HG02642 (cell line): ENCODE data around the gene ARHGAP6.
"Not testable (repeated sequence)": the region's sequence is repeated elsewhere in the genome, so short reads cannot be mapped to it uniquely, and the experiment has no call there.

Source experiments
- ATAC-seq: cut with Tn5 transposase; IDR thresholded peaks from one replicate; pipeline ENCODE4 v1.9.1; 2021; ENCODE audit warnings: mild to moderate bottlenecking; ENCODE audit not compliant: unreplicated experiment, poor library complexity

Gene ARHGAP6

GRCh38 chrX:11655282-11656015 lies 10.3 kb downstream of the ARHGAP6 start:
- no peak for ATAC-seq

GRCh38 chrX:11648705-11649519 lies 16.8 kb downstream of the ARHGAP6 start:
- ATAC-seq: no peak

GRCh38 chrX:11647138-11647537 lies 18.6 kb downstream of the ARHGAP6 start:
- no peak for ATAC-seq

DNA sequence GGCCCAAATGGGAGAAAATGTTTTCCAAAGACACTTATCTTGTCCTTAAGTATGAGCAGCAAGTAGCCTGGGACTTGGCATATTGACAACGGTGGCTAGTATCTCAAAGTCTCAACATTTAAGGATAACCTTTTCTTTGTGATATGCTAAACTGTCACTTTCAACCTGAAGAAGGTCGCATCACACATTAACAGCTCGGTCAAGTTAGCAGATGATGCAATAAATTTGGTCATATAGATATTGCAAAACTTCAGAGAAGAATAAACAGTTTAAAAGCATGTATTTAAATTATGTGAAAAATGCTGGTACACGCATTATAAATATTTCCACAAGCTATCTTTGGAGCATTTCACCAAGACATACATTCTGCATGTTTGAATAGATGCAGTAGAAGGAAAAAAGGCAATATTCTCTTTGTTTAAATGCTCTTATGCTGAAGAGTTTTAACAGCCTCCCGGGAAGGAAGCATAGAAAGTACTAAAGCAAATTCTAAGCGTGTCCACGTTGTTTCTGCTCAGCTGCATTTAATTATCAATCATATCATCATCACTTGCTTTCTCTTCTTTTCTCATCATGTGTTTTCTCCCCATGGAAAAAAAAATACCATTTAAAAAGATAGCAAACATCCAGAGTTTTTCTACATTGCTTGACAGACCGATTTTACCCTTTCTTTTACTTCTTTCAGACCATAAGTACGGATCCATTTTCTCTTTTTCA lies 24.2 kb downstream of the ARHGAP6 start:
- no peak for ATAC-seq

- ATAC-seq: no peak
Observed at GRCh38 chrX:11640089-11640488, 25.6 kb downstream of the ARHGAP6 start.

DNA sequence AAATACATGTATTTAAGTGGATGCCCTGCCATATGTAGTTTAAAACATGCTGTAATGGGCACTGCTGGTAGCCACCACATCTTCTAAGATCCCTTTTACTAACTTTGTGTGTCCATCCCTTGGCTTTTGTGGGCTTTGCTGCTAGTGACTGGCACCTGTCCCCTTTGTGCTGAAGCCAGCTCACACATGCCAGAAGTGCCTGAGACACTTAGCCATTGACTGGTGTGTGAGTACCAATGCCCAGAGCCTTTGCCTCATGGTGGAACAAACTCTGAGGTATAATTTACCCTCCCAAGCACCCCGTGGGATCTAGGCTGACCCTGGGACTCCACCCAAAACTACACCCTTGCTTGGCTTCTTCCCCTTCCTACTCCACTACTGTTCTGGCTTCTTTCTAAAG lies 33.0 kb downstream of the ARHGAP6 start:
- ATAC-seq: no peak

- ATAC-seq: peak; percentile 55
Observed at GRCh38 chrX:11629593-11630211, 36.0 kb downstream of the ARHGAP6 start.

- ATAC-seq: no peak
Observed at GRCh38 chrX:11628399-11628798, 37.3 kb downstream of the ARHGAP6 start.

- ATAC-seq: no peak
Observed at GRCh38 chrX:11626351-11626750, 39.4 kb downstream of the ARHGAP6 start.

DNA sequence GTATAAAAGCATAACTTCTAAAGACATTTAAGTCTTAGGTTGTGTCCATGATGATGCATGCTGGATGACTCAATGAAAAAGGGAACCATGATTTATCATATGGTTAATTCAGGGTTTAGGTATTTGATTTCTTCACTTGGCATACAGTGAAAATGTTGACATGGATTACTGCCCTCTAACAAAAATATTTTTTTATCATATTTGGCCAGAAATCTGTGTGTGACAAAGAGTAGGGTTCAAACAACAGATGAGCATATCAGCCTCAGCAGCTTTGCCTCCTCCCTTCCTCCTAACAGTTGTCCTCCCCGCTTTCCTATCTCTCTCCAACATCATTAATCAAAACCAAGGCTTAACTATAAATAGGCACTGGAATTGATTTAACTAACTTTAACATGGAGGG lies 46.3 kb downstream of the ARHGAP6 start:
- no peak for ATAC-seq

DNA sequence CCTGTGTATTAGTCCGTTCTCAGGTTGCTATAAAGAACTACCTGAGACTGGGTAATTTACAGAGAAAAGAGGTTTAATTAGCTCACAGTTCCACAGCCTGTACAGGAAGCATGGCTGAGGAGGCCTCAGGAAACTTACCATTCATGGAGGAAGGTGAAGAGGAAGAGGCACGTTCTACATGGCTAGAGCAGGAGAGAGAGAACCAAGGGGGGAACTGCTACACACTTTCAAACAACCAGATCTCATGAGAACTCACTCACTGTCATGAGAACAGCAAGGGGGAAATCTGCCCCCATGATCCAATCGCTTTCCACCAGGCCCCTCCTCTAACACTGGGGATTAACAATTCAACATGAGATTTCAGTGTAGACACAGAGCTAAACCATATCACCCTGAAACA lies 51.5 kb downstream of the ARHGAP6 start:
- not testable (repeated sequence) for ATAC-seq

GRCh38 chrX:11611965-11612364 lies 53.8 kb downstream of the ARHGAP6 start:
- ATAC-seq: peak; percentile 56

DNA sequence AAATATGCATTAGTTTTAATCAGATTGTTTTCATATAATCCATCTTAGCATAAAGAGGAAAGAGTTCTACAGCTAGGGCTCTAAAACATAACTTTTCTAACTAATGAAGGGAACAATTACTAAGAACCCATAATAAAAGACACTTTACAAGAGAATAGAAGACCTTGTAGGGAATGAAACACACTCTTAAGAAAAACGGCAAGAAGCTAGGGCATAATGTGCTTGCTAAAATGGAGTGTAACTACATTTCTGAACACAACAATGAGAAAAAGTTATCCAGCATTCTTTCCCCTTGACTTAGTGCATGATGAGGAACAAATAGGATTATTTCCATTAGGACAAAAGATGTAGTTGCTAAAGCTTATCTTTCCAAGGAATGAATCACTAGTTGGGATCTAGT lies 54.6 kb downstream of the ARHGAP6 start:
- ATAC-seq: no peak

GRCh38 chrX:11609109-11609508 lies 56.6 kb downstream of the ARHGAP6 start:
- ATAC-seq: peak; percentile 63

DNA sequence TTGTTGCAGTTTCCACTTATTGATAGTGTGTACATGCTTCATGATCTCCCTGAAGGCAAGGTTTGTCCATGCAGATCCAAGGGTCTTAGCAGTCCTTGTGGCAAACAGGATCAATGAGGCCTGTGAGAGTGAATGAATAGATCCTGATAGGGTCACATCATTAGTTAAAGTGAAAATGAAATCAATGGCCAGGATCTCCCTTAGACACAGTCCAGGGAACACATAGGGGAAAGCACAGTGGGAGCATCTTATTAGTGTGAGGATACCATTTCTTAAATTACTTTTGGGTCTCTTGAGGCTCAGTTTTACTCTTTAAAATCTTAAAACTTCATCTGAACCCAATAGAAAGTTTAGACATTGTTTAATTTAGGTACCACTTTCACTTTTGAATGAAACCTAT lies 59.3 kb downstream of the ARHGAP6 start:
- ATAC-seq: no peak

DNA sequence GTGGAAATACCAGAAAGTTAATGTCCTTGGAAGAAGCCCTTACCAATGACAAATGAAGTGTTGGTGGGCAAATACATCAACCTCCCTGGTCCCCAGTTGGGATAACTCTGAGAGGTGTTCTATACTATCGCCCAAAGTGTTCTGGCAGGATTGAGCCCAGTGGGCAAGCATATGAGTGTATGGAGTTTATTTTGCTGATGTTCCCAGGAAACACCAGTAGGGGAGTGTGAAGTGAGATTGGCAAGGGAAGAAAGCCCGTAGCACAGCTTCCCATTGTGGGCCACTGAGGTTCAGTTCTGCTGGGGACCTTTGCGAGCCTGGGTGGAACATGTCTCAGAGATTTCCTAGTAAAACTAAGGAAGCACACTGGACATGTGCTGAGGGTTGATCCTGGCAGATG lies 65.1 kb downstream of the ARHGAP6 start:
- no peak for ATAC-seq

GRCh38 chrX:11597479-11597878 lies 68.2 kb downstream of the ARHGAP6 start:
- ATAC-seq: no peak

- no peak for ATAC-seq
Observed at GRCh38 chrX:11591723-11592346, 73.9 kb downstream of the ARHGAP6 start.

GRCh38 chrX:11589641-11590040 lies 76.1 kb downstream of the ARHGAP6 start:
- no peak for ATAC-seq

DNA sequence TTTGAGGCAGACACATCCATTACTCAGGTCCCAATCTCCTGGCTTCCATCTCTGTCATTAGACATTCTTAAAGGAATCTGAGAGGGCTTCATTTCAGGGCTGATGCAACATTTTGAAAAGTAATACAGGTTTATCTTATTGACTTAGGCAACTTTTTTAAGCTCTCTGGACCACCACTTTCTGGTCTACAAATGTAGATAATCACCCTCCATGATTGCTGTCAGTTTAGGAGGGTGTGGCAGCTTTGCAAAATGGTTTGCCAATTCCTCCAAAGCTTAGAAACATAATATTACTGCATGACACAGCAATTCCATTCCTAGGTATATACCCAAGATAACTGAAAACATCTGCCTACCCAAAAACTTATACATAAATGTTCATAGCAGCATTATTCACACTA lies 77.6 kb downstream of the ARHGAP6 start:
- ATAC-seq: no peak
